ENCODE measurements around the gene MAST2.

MAST2 gene

DNA sequence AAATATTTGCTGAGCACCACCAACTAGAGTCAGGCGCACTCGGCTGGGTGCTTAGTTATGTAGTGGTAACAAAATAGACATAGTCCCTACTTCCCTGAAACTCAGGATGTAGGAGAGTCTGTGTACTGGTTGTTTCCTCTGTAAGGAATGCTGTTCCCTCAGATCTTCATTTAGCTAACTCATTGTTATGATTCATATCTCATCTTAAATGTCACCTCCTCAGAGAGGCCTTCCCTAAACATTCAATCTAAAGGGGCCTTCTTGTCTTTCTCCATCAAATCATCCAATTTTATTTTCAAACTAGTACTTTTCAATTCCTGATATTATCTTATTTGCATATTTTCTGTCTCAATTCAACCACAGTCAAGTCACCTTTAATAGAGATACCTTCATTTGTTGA lies 196.1 kb downstream of the MAST2 start:
- H3K27ac Mint-ChIP-seq (ENCODE audit: low read depth) = no peak overlapping the region
- no peaks in the 10 kb centered on the region for H3K36me3 Mint-ChIP-seq (ENCODE audit: insufficient read depth)
- H3K9me3 Mint-ChIP-seq = no peaks in the 10 kb centered on the region

DNA sequence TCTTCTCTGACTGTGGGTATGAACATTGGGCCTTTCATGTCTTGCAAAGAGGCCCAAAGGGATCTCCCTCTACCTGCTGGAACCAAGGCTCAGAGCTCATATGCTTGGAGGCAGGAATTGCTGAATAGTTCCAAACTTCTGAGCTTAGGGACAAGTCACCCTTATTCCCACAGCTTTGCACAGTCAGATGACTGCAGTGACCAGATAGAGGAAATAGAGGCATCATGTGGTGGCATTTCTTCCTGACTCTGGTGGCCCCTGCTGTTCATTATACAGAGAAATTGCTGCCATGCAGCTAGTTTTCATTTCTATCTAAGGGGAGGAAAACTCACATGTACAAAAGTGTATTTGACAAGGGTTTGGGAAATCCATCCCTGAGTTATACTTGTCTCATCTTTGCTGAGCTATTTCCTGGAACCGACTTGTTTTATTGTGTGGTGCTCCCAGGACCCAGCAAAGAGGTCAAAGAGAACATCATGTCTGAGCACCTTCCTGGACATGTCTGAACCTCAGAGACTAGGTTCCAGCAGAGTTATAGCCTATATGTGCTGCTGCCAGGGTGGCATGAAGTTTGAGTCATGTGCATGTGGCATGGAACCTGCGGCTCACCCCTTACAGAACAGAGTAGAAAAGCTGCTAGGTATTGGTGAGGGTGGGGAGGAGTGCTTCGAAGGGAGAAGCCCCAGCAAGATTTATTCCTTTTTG lies 197.8 kb downstream of the MAST2 start:
- H3K27me3 Mint-ChIP-seq = no peaks in the 10 kb centered on the region
- H3K4me3 Mint-ChIP-seq = no peak overlapping the region
- no peak overlapping the region for H3K27ac Mint-ChIP-seq (ENCODE audit: low read depth)
- H3K4me1 Mint-ChIP-seq = peaks cover 4% of the 10 kb centered on the region
- H3K9me3 Mint-ChIP-seq = no peaks in the 10 kb centered on the region
- DNase-seq (ENCODE audit: low spot score in 2 of 2) = no peak
- ATAC-seq (replicated peaks; ENCODE audit: extremely low read depth, poor library complexity, severe bottlenecking) = no peak
- no peaks in the 10 kb centered on the region for H3K36me3 Mint-ChIP-seq (ENCODE audit: insufficient read depth)

More for the DNA sequence above, 196.1 kb downstream of the MAST2 start:
- ATAC-seq (replicated peaks; ENCODE audit: extremely low read depth, poor library complexity, severe bottlenecking) = no peak
- Mint-ChIP-seq H3K4me1 (peaks cover 4% of the 10 kb centered on the region), H3K27me3 (no peaks in the 10 kb centered on the region), H3K4me3 (no peak overlapping the region)
- no peak for DNase-seq (ENCODE audit: low spot score in 2 of 2)

DNA sequence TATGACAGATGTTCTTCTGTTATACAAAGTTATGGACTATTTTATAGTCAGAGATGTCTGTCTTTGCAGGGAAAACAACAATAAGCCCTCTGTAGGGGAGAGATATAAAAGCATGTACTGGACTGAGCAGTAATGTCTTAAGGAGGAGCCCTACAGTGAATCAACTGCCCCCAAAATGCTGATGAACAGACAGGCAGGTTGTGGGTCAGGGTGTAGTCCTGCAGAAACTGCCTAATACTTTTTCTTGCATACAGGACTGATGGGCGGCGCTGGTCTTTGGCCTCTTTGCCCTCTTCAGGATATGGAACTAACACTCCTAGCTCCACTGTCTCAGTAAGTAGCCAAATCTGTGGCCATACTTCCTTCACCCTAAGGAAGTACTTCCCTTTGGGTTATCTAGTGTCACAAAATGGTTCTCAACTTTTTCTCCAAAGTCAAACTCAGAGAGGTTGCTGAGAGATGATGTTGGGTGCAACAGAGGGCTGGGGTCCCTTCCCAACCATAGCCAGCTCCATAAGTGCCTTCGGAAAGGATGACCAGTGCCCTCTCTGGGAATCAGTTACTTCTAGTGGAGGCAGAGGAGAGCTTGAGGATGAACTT lies 199.2 kb downstream of the MAST2 start:
- no peak overlapping the region for H3K27ac Mint-ChIP-seq (ENCODE audit: low read depth)
- ATAC-seq (replicated peaks; ENCODE audit: extremely low read depth, poor library complexity, severe bottlenecking) (no peak), DNase-seq (ENCODE audit: low spot score in 2 of 2) (no peak)
- H3K4me3 Mint-ChIP-seq = no peak overlapping the region
- H3K27me3 Mint-ChIP-seq = no peaks in the 10 kb centered on the region
- H3K9me3 Mint-ChIP-seq = no peaks in the 10 kb centered on the region
- no peaks in the 10 kb centered on the region for H3K4me1 Mint-ChIP-seq
- no peaks in the 10 kb centered on the region for H3K36me3 Mint-ChIP-seq (ENCODE audit: insufficient read depth)

DNA sequence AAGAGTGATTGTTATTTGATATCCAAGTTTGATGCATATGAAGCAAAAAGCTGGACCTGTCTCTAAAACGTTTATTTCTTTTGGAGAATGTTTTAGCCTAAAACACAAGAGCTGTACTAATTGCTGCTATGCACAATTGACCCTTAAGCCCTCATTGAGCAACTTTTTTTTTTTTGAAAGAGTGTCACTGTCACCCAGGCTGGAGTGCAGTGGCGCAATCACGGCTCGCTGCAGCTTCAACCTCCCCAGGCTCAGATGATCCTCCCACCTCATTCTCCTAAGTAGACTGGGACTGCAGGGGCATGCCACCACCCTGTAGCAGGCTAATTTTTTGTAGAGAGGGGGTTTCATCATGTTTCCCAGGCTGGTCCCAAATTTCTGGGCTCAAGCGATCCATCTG lies 199.9 kb downstream of the MAST2 start:
- Mint-ChIP-seq H3K27ac (ENCODE audit: low read depth) (no peak overlapping the region), H3K4me1 (no peaks in the 10 kb centered on the region), H3K9me3 (no peaks in the 10 kb centered on the region), H3K4me3 (no peak overlapping the region), H3K27me3 (no peaks in the 10 kb centered on the region), H3K36me3 (ENCODE audit: insufficient read depth) (peaks cover 3% of the 10 kb centered on the region)
- DNase-seq (ENCODE audit: low spot score in 2 of 2) (no peak), ATAC-seq (replicated peaks; ENCODE audit: extremely low read depth, poor library complexity, severe bottlenecking) (no peak)

DNA sequence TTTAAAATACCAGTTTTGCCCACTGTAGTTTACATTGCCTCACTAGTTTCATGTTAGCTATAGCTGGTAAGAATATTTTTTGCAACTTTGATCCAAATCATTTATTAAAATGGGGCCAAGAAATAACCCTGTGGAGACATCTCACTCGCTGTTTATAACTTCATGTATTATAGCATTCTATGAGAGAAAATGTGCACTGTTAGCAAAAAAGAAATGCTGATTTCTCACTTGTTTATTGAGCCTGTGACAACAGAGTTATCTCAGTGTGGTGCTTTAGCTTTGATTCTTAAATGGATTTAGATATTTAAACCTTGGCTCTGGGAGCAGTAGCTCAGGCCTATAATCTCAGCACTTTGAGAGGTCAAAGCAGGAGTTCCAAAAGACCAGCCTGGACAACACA lies 201.1 kb downstream of the MAST2 start:
- H3K27ac Mint-ChIP-seq (ENCODE audit: low read depth) = no peak overlapping the region
- no peaks in the 10 kb centered on the region for H3K9me3 Mint-ChIP-seq
- DNase-seq (ENCODE audit: low spot score in 2 of 2) (no peak), ATAC-seq (replicated peaks; ENCODE audit: extremely low read depth, poor library complexity, severe bottlenecking) (no peak)
- no peaks in the 10 kb centered on the region for H3K4me1 Mint-ChIP-seq
- H3K4me3 Mint-ChIP-seq = no peak overlapping the region
- H3K36me3 Mint-ChIP-seq (ENCODE audit: insufficient read depth) = peaks cover 3% of the 10 kb centered on the region
- no peaks in the 10 kb centered on the region for H3K27me3 Mint-ChIP-seq

DNA sequence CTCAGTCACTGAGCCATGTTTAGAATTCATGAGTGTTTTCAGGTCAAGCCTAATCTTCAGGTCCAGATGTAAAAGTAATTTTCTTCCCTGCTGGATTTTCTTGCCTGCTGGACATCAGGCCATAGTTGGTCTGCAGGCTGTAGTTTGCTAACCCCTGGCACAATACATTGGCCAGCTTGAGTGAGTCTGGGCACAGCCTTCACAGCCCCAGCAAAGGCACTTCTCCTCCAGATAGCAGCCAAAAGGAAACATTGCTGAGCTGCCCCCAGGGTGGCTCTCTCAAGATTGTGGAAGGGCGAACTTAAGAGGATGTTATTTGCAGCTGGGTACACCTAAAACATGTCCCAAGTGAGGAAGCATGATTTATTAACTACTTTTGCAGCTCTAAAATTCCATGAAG lies 202.2 kb downstream of the MAST2 start:
- peaks cover 3% of the 10 kb centered on the region for H3K36me3 Mint-ChIP-seq (ENCODE audit: insufficient read depth)
- ATAC-seq (replicated peaks; ENCODE audit: extremely low read depth, poor library complexity, severe bottlenecking) (no peak), DNase-seq (ENCODE audit: low spot score in 2 of 2) (no peak)
- no peak overlapping the region for H3K27ac Mint-ChIP-seq (ENCODE audit: low read depth)
- no peaks in the 10 kb centered on the region for H3K27me3 Mint-ChIP-seq
- H3K9me3 Mint-ChIP-seq = no peaks in the 10 kb centered on the region
- no peaks in the 10 kb centered on the region for H3K4me1 Mint-ChIP-seq
- no peak overlapping the region for H3K4me3 Mint-ChIP-seq

DNA sequence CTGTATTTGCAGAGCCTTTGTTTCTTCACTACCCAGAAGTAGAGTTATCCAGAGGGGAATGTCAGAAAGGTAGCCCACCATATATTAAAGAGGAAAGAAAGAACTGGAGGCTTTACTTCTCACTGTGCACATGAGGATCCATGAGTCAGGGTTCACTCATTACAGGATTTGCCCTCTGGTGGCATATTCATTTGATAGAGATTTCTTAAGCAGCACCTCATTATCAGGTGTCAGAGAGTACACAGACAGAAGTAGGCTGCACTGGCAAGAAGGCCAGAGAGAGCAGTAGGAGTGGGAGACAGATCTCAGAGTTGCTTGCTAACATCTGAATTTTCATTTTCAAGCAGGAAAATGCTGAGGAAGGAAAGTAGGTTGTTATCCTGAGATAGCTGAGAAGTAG lies 205.2 kb downstream of the MAST2 start:
- ATAC-seq (replicated peaks; ENCODE audit: extremely low read depth, poor library complexity, severe bottlenecking) = no peak
- peaks cover 3% of the 10 kb centered on the region for H3K36me3 Mint-ChIP-seq (ENCODE audit: insufficient read depth)
- H3K4me3 Mint-ChIP-seq = no peak overlapping the region
- no peaks in the 10 kb centered on the region for H3K4me1 Mint-ChIP-seq
- no peaks in the 10 kb centered on the region for H3K9me3 Mint-ChIP-seq
- no peak overlapping the region for H3K27ac Mint-ChIP-seq (ENCODE audit: low read depth)
- DNase-seq (ENCODE audit: low spot score in 2 of 2) = no peak
- H3K27me3 Mint-ChIP-seq = no peaks in the 10 kb centered on the region

DNA sequence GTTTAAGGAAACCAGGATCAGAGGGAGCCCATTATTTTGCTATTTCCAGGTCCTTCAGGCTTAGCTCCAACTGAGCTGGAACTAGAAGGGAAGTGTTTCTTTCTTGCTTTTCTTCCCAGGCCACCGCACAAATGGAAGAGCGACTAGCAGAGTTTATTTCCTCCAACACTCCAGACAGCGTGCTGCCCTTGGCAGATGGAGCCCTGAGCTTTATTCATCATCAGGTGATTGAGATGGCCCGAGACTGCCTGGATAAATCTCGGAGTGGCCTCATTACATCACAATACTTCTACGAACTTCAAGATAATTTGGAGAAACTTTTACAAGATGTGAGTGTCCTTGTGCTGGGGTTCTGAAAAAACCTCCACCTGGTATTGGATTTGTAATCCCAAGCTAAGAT lies 207.2 kb downstream of the MAST2 start:
- DNase-seq (ENCODE audit: low spot score in 2 of 2) = no peak
- Mint-ChIP-seq H3K4me3 (no peak overlapping the region), H3K27ac (ENCODE audit: low read depth) (no peak overlapping the region)

DNA sequence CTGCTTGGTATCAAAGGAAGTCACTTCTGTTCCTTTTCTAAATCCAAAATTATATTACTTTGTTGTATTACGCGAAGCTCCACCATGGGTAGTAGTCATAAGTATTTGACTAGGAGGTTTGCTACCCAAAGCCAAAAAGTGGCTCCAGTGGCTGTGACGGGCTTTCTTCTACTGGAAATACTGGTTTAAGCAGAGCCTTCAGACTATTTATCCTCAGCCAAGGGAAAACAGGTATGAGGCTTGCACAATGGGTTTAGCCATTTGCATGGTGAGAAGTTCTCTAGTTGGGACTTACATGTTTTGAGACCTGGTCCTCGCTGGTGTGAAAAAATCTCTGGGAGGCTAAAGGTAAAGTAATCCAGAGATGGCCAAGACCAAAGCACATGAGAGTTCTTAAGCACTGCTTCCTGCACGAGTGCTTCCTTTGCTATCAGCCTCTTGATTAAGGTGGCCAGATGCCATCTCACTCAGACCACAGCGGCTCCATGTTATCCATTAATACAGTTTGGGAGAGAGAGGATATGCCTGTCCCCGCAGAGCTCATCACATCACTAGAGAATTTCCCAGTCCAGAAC lies 207.8 kb downstream of the MAST2 start:
- Mint-ChIP-seq H3K27ac (ENCODE audit: low read depth) (no peak overlapping the region), H3K36me3 (ENCODE audit: insufficient read depth) (peaks cover 6% of the 10 kb centered on the region), H3K4me1 (no peaks in the 10 kb centered on the region), H3K9me3 (no peaks in the 10 kb centered on the region), H3K27me3 (no peaks in the 10 kb centered on the region), H3K4me3 (no peak overlapping the region)
- DNase-seq (ENCODE audit: low spot score in 2 of 2) (no peak), ATAC-seq (replicated peaks; ENCODE audit: extremely low read depth, poor library complexity, severe bottlenecking) (no peak)

More for the DNA sequence above, 207.2 kb downstream of the MAST2 start:
- Mint-ChIP-seq H3K36me3 (ENCODE audit: insufficient read depth) (peaks cover 6% of the 10 kb centered on the region), H3K27me3 (no peaks in the 10 kb centered on the region), H3K4me1 (no peaks in the 10 kb centered on the region), H3K9me3 (no peaks in the 10 kb centered on the region)
- no peak for ATAC-seq (replicated peaks; ENCODE audit: extremely low read depth, poor library complexity, severe bottlenecking)

DNA sequence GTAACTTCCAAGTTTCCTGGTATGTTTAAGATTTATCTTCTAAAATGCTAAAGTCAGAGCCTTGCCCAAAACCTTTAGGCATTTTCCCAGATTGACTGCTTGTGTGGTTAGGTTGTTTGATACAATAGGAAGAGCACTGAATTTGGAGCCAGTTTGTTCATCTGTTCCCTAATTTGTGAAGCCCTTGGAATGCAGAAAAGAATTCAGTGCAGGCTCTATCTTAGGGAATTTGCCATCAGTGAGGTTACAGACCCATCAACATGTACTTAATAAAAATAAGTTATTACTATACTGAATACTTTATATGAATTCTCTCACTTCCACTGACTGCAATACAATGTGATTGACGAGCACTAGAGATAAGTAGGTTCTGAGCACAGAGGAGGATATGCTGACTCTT lies 208.8 kb downstream of the MAST2 start:
- no peak overlapping the region for H3K27ac Mint-ChIP-seq (ENCODE audit: low read depth)
- no peak overlapping the region for H3K4me3 Mint-ChIP-seq
- no peaks in the 10 kb centered on the region for H3K4me1 Mint-ChIP-seq
- DNase-seq (ENCODE audit: low spot score in 2 of 2) (no peak), ATAC-seq (replicated peaks; ENCODE audit: extremely low read depth, poor library complexity, severe bottlenecking) (no peak)
- H3K36me3 Mint-ChIP-seq (ENCODE audit: insufficient read depth) = peaks cover 6% of the 10 kb centered on the region
- no peaks in the 10 kb centered on the region for H3K27me3 Mint-ChIP-seq
- no peaks in the 10 kb centered on the region for H3K9me3 Mint-ChIP-seq

DNA sequence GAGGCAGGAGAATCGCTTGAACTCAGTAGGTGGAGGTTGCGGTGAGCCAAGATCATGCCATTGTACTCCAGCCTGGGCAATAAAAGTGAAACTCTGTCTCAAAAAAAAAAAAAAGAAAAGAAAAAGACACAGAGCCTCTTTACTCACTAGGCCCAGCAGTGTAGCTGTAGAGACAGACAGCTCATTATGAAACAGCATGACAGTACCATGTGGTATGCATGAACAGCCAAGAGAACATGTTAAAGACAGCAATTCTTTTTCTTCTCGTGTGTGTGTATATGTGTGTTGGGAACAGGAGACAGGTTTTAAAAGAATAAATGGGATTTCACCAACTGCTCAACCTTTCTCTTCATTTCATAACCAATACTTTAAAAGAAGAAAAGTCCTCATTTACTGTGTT lies 210.2 kb downstream of the MAST2 start:
- no peaks in the 10 kb centered on the region for H3K9me3 Mint-ChIP-seq
- H3K36me3 Mint-ChIP-seq (ENCODE audit: insufficient read depth) = peaks cover 3% of the 10 kb centered on the region
- ATAC-seq (replicated peaks; ENCODE audit: extremely low read depth, poor library complexity, severe bottlenecking) (no peak), DNase-seq (ENCODE audit: low spot score in 2 of 2) (no peak)
- H3K4me1 Mint-ChIP-seq = no peaks in the 10 kb centered on the region
- no peak overlapping the region for H3K4me3 Mint-ChIP-seq
- H3K27ac Mint-ChIP-seq (ENCODE audit: low read depth) = no peak overlapping the region
- H3K27me3 Mint-ChIP-seq = no peaks in the 10 kb centered on the region

DNA sequence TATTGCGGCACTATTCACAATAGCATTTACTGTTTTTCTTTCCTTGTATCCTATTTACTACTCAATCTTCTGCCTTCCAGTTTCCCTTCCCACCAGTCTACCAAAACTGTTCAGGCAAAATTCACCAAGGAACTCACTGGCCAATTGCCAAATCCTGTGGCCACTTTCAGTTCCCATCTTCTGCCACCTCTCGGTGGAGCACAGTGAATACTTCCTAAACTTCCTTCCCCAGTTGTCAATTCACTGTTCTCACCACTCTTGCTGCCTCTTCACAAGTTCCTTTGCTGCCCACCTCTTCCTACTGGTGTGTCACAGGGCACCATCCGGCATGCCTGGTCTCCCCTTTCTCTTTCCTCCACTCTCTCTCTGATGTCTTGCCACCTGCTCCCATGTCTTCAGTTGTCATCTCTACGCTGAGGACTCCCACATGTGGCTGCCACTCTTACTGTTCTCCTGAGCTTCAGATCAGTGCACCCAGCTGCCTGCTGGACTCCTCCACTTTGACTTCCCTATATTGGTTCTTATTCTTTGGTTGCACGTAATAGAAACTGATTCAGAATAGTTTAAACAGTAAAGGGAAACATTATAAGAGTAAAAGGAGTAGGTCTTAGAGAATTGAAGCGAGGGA lies 214.6 kb downstream of the MAST2 start:
- Mint-ChIP-seq H3K36me3 (ENCODE audit: insufficient read depth) (peaks cover 3% of the 10 kb centered on the region), H3K4me1 (no peaks in the 10 kb centered on the region), H3K9me3 (no peaks in the 10 kb centered on the region), H3K4me3 (no peak overlapping the region), H3K27ac (ENCODE audit: low read depth) (no peak overlapping the region), H3K27me3 (no peaks in the 10 kb centered on the region)
- no peak for ATAC-seq (replicated peaks; ENCODE audit: extremely low read depth, poor library complexity, severe bottlenecking)
- no peak for DNase-seq (ENCODE audit: low spot score in 2 of 2)

DNA sequence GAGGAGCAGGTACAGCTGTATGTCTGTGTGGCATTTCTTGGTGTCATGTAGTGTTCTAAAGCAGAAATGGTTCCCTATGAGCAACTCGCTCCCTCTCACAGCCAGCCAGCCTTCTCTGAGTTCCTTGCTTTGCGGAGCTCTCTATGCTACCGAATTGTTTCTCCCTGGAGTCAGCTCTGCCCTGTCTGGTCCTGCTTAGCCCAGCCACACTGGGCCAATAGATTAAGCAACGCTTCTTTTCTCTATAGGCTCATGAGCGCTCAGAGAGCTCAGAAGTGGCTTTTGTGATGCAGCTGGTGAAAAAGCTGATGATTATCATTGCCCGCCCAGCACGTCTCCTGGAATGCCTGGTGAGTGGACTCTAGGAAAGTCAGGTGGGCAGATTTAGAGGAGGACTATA lies 215.9 kb downstream of the MAST2 start:
- Mint-ChIP-seq H3K27ac (ENCODE audit: low read depth) (no peak overlapping the region), H3K4me1 (no peaks in the 10 kb centered on the region), H3K4me3 (no peak overlapping the region), H3K36me3 (ENCODE audit: insufficient read depth) (peaks cover 4% of the 10 kb centered on the region), H3K9me3 (no peaks in the 10 kb centered on the region), H3K27me3 (no peaks in the 10 kb centered on the region)
- no peak for DNase-seq (ENCODE audit: low spot score in 2 of 2)
- no peak for ATAC-seq (replicated peaks; ENCODE audit: extremely low read depth, poor library complexity, severe bottlenecking)

Measured in central memory CD8-positive, alpha-beta T cell (primary cell).